ENCODE measurements around the gene RNF103. TPM values are rescaled to one million over a fixed set of nuclear protein-coding genes. Genes with fewer than 3 reads are reported as not detected.

RNF103 gene
- total RNA-seq, 1 experiment from 2014 or later: 16.1 TPM

GRCh38 chr2:86577817-86578456 is 45.7 kb downstream of the RNF103 start:
- Histone ChIP-seq H3K4me1 (ENCODE audit: control insufficient read depth in 1 of 2, insufficient read depth in 2 of 2, low read length in 2 of 2) (no peaks in the 10 kb centered on the region), H3K36me3 (ENCODE audit: control insufficient read depth in 1 of 2, insufficient read depth in 2 of 2, low read length in 2 of 2) (no peaks in the 10 kb centered on the region), H3K4me3 (replicated peaks in 1 of 2; ENCODE audit: low read depth in 1 of 2, low read length in 2 of 2) (no peak overlapping the region), H3K9ac (ENCODE audit: low read length) (no peak overlapping the region), H3K4me2 (ENCODE audit: low read length) (no peak overlapping the region), H3K9me3 (ENCODE audit: control insufficient read depth in 1 of 2, insufficient read depth in 1 of 2, low read depth in 1 of 2, low read length in 2 of 2) (no peaks in the 10 kb centered on the region), H3K27me3 (ENCODE audit: insufficient read depth, low read length) (no peaks in the 10 kb centered on the region), H3K27ac (ENCODE audit: low read depth, low read length) (no peak overlapping the region), H2AFZ (ENCODE audit: low read depth, low read length, poor library complexity, severe bottlenecking) (no peak overlapping the region), H3K9me2 (ENCODE audit: insufficient read depth) (no peaks in the 10 kb centered on the region), H4K20me1 (ENCODE audit: insufficient read depth) (no peaks in the 10 kb centered on the region), H3K79me2 (ENCODE audit: insufficient read depth, low read length) (no peaks in the 10 kb centered on the region)
- TF ChIP-seq SP1 (IDR thresholded peaks at IDR 0.05; ENCODE audit: low read depth): no peak
- TF ChIP-seq EZH2phosphoT487 (IDR thresholded peaks at IDR 0.05; ENCODE audit: borderline replicate concordance): no peak
- TF ChIP-seq ELF1 (IDR thresholded peaks at IDR 0.05; ENCODE audit: borderline replicate concordance, low read depth): no peak
- intact Hi-C loops (cut with micrococcal nuclease): no loop called here
- BruUV-seq (replicated peaks): no TSS peak
- DNase-seq (ENCODE audit: low read depth, low spot score) (no peak), ATAC-seq (no peak)
- ChIA-PET POLR2A (no interaction called here), CTCF (no interaction called here), RAD21 (ENCODE audit: low non-redundant PET in 1 of 2, low total read pairs in 2 of 2, uncharacterized antibody in 2 of 2, unreplicated experiment in 2 of 2) (no interaction called here)

- CTCF ChIA-PET: no interaction called here
- Histone ChIP-seq H3K4me1 (ENCODE audit: control insufficient read depth in 1 of 2, insufficient read depth in 2 of 2, low read length in 2 of 2) (no peaks in the 10 kb centered on the region), H2AFZ (ENCODE audit: low read depth, low read length, poor library complexity, severe bottlenecking) (no peak overlapping the region), H3K27me3 (ENCODE audit: insufficient read depth, low read length) (no peaks in the 10 kb centered on the region), H3K79me2 (ENCODE audit: insufficient read depth, low read length) (no peaks in the 10 kb centered on the region), H4K20me1 (ENCODE audit: insufficient read depth) (no peaks in the 10 kb centered on the region), H3K9me2 (ENCODE audit: insufficient read depth) (peaks cover 4% of the 10 kb centered on the region; the same call in 1 of the 2 replicates), H3K9ac (ENCODE audit: low read length) (no peak overlapping the region), H3K9me3 (ENCODE audit: control insufficient read depth in 1 of 2, insufficient read depth in 1 of 2, low read depth in 1 of 2, low read length in 2 of 2) (no peaks in the 10 kb centered on the region), H3K36me3 (ENCODE audit: control insufficient read depth in 1 of 2, insufficient read depth in 2 of 2, low read length in 2 of 2) (no peaks in the 10 kb centered on the region), H3K4me3 (replicated peaks in 1 of 2; ENCODE audit: low read depth in 1 of 2, low read length in 2 of 2) (no peak overlapping the region), H3K27ac (ENCODE audit: low read depth, low read length) (no peak overlapping the region), H3K4me2 (ENCODE audit: low read length) (no peak overlapping the region)
- no peak for ATAC-seq
- RAD21 ChIA-PET (ENCODE audit: low non-redundant PET in 1 of 2, low total read pairs in 2 of 2, uncharacterized antibody in 2 of 2, unreplicated experiment in 2 of 2): no interaction called here
- no TSS peak for BruUV-seq (replicated peaks)
- no peak for DNase-seq (ENCODE audit: low read depth, low spot score)
- POLR2A ChIA-PET: no interaction called here
- intact Hi-C loops (cut with micrococcal nuclease): no loop called here
- TF ChIP-seq EGR1 (IDR thresholded peaks at IDR 0.05; ENCODE audit: low read depth) (no peak), ZBTB33 (IDR thresholded peaks at IDR 0.05; ENCODE audit: extremely low read depth, insufficient replicate concordance, low read length) (no peak), SP1 (IDR thresholded peaks at IDR 0.05; ENCODE audit: low read depth) (no peak), SRF (IDR thresholded peaks at IDR 0.05; ENCODE audit: low read depth) (no peak), POLR2AphosphoS5 (IDR thresholded peaks at IDR 0.05; ENCODE audit: low read depth, low read length) (no peak), SIN3A (IDR thresholded peaks at IDR 0.05; ENCODE audit: low read depth) (no peak), EZH2phosphoT487 (IDR thresholded peaks at IDR 0.05; ENCODE audit: borderline replicate concordance) (no peak), CEBPB (IDR thresholded peaks at IDR 0.05; ENCODE audit: low read depth) (no peak), ZFX (IDR thresholded peaks at IDR 0.05) (no peak), EZH2 (IDR thresholded peaks at IDR 0.05) (no peak), ATF3 (IDR thresholded peaks at IDR 0.05) (no peak)
- TF ChIP-seq, protein P1, sequence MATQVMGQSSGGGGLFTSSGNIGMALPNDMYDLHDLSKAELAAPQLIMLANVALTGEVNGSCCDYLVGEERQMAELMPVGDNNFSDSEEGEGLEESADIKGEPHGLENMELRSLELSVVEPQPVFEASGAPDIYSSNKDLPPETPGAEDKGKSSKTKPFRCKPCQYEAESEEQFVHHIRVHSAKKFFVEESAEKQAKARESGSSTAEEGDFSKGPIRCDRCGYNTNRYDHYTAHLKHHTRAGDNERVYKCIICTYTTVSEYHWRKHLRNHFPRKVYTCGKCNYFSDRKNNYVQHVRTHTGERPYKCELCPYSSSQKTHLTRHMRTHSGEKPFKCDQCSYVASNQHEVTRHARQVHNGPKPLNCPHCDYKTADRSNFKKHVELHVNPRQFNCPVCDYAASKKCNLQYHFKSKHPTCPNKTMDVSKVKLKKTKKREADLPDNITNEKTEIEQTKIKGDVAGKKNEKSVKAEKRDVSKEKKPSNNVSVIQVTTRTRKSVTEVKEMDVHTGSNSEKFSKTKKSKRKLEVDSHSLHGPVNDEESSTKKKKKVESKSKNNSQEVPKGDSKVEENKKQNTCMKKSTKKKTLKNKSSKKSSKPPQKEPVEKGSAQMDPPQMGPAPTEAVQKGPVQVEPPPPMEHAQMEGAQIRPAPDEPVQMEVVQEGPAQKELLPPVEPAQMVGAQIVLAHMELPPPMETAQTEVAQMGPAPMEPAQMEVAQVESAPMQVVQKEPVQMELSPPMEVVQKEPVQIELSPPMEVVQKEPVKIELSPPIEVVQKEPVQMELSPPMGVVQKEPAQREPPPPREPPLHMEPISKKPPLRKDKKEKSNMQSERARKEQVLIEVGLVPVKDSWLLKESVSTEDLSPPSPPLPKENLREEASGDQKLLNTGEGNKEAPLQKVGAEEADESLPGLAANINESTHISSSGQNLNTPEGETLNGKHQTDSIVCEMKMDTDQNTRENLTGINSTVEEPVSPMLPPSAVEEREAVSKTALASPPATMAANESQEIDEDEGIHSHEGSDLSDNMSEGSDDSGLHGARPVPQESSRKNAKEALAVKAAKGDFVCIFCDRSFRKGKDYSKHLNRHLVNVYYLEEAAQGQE (IDR thresholded peaks at IDR 0.05; ENCODE audit: low read depth): no peak
Observed at GRCh38 chr2:86570059-86570458, 53.6 kb downstream of the RNF103 start.
